Neural progenitor cell (in vitro differentiated cells): ENCODE measurements around the gene ELOVL2. TPM values are rescaled to one million over a fixed set of nuclear protein-coding genes. Genes with fewer than 3 reads are reported as not detected.

Experiments
- DNase-seq: peaks from one replicate; pipeline ENCODE4 v3.0.0-alpha.2; 2016; ENCODE audit warnings: low spot score
- H2AFZ ChIP-seq: fragments of 200-600 bp; sonication (generic); replicated peaks from 2 replicates; pipeline ENCODE4 v1.6.1; 2016; ENCODE audit warnings: antibody characterized with exemption
- H3F3A ChIP-seq: fragments of 200-600 bp; sonication (generic); 2 replicates; pipeline ENCODE4 v1.6.1; 2016; ENCODE audit warnings: antibody characterized with exemption, low read depth
- H3K27ac ChIP-seq: fragments of 200-600 bp; sonication (generic); 2 replicates; pipeline ENCODE4 v1.5.1; 2016; ENCODE audit warnings: mild to moderate bottlenecking
- H3K27me3 ChIP-seq: fragments of 200-600 bp; sonication (generic); 2 replicates; pipeline ENCODE4 v1.6.1; 2016; ENCODE audit warnings: mild to moderate bottlenecking, moderate library complexity
- H3K36me3 ChIP-seq: fragments of 200-600 bp; sonication (generic); 2 replicates; pipeline ENCODE4 v1.5.1; 2016
- H3K4me1 ChIP-seq: fragments of 200-600 bp; sonication (generic); 2 replicates; pipeline ENCODE4 v1.6.1; 2016; ENCODE audit warnings: mixed run types
- H3K4me2 ChIP-seq: fragments of 200-600 bp; sonication (generic); 2 replicates; pipeline ENCODE4 v1.6.1; 2016
- H3K4me3 ChIP-seq: fragments of 200-600 bp; sonication (generic); 2 replicates; pipeline ENCODE4 v1.5.1; 2016
- H3K79me2 ChIP-seq: fragments of 200-600 bp; sonication (generic); 2 replicates; pipeline ENCODE4 v1.6.1; 2016; ENCODE audit warnings: low read depth
- H3K9ac ChIP-seq: fragments of 200-600 bp; sonication (generic); 2 replicates; pipeline ENCODE4 v1.6.1; 2016
- H3K9me3 ChIP-seq: fragments of 200-600 bp; sonication (generic); 2 replicates; pipeline ENCODE4 v1.5.1; 2016; ENCODE audit warnings: low read depth
- H4K20me1 ChIP-seq: fragments of 200-600 bp; sonication (generic); 2 replicates; pipeline ENCODE4 v1.6.1; 2016; ENCODE audit warnings: low read depth
- H3K27ac Mint-ChIP-seq: 3 replicates; pipeline ENCODE4 v1.8.0; 2021; ENCODE audit warnings: mixed read lengths
- H3K27me3 Mint-ChIP-seq: 2 replicates; pipeline ENCODE4 v1.8.0; 2022; ENCODE audit warnings: low read depth, mild to moderate bottlenecking, inconsistent platforms, moderate library complexity, mixed read lengths; ENCODE audit not compliant: insufficient read depth
- H3K36me3 Mint-ChIP-seq: 3 replicates; pipeline ENCODE4 v1.8.0; 2021; ENCODE audit warnings: mixed read lengths
- H3K4me1 Mint-ChIP-seq: 3 replicates; pipeline ENCODE4 v1.8.0; 2021; ENCODE audit warnings: mixed read lengths
- H3K4me3 Mint-ChIP-seq: 3 replicates; pipeline ENCODE4 v1.8.0; 2021; ENCODE audit warnings: mild to moderate bottlenecking, moderate library complexity, mixed read lengths
- H3K9me3 Mint-ChIP-seq: 3 replicates; pipeline ENCODE4 v1.8.0; 2020; ENCODE audit warnings: mixed read lengths
- CTCF ChIP-seq: fragments of 200-600 bp; sonication (generic); IDR thresholded peaks from 2 replicates; pipeline ENCODE4 v1.5.1; 2017; ENCODE audit warnings: antibody characterized with exemption, mild to moderate bottlenecking
- EZH2 ChIP-seq: fragments of 200-600 bp; sonication (generic); IDR thresholded peaks from 2 replicates; pipeline ENCODE4 v1.6.1; 2017; ENCODE audit warnings: antibody characterized with exemption, mild to moderate bottlenecking, moderate library complexity
- EZH2phosphoT487 ChIP-seq: fragments of 200-600 bp; sonication (generic); IDR thresholded peaks from 2 replicates; pipeline ENCODE4 v1.6.1; 2017; ENCODE audit warnings: antibody characterized with exemption
- total RNA-seq: library from RNA; depleted of rRNA; stranded (reverse); fragments of >200 nt; gene quantifications from 2 replicates; pipeline ENCODE4 v1.2.3, GENCODE V29; 2015; ENCODE audit warnings: low replicate concordance

The ELOVL2 gene
- total RNA-seq, 1 donor from 2014 or later = 9.1 TPM

DNA sequence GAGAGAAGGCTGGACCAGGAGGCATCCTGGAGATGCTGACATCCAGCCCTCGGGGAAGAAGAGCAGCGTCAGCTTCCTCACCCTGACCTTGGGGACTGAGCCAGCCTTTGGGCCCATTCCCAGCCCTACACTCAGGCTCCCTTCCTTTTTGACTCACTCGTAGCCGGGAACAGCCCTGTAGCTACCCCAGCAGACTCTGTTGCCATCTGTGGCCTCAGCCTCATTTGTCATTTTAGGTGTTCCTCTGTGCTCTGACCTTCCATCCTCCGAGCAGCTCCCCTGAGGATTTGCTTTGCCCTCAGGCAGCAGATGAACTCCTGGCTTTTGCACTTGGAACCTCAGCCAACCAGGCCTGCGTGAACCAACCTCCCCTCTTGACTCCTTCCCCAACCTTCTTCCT, 67.5 kb downstream of the ELOVL2 start:
- Histone ChIP-seq H3F3A (peaks cover 3% of the 10 kb centered on the region), H3K9ac (no peak overlapping the region), H3K27me3 (no peaks in the 10 kb centered on the region), H3K36me3 (no peaks in the 10 kb centered on the region), H3K4me2 (no peak overlapping the region), H3K79me2 (no peaks in the 10 kb centered on the region), H4K20me1 (no peaks in the 10 kb centered on the region), H3K4me1 (peaks cover 12% of the 10 kb centered on the region), H3K9me3 (no peaks in the 10 kb centered on the region), H3K4me3 (no peak overlapping the region), H3K27ac (no peak overlapping the region), H2AFZ (no peak overlapping the region)
- Mint-ChIP-seq H3K4me3 (no peak overlapping the region), H3K9me3 (no peaks in the 10 kb centered on the region), H3K36me3 (peaks cover 1% of the 10 kb centered on the region), H3K27ac (no peak overlapping the region), H3K4me1 (peaks cover 2% of the 10 kb centered on the region), H3K27me3 (peaks cover 2% of the 10 kb centered on the region)
- TF ChIP-seq EZH2phosphoT487 (no peak), EZH2 (no peak), CTCF (no peak)
- no peak for DNase-seq

DNA sequence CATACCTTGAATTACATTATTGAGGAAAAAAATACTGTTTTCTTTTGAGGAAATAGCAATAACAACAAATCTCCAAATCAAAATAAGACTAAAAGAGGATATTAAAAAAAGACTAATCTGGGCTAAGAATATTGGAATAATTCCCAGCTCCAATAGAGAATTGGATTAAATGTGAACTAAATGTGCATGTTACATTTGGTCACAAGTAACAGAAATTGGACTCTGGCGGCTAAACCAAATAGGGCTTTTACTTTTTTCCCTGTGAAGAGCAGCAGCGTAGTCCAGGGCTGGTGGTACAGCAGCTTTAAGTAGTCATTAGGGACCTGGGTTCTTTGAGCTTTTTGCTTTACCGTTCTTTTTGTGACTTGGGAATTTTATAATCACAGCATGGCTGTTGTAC, 71.9 kb downstream of the ELOVL2 start:
- Histone ChIP-seq H3K27me3 (no peaks in the 10 kb centered on the region), H3K4me2 (no peak overlapping the region), H3K79me2 (no peaks in the 10 kb centered on the region), H4K20me1 (no peaks in the 10 kb centered on the region), H3F3A (no peaks in the 10 kb centered on the region), H3K9ac (no peak overlapping the region), H3K4me1 (no peaks in the 10 kb centered on the region), H3K9me3 (no peaks in the 10 kb centered on the region), H3K36me3 (no peaks in the 10 kb centered on the region), H2AFZ (no peak overlapping the region), H3K4me3 (no peak overlapping the region), H3K27ac (no peak overlapping the region)
- H3K36me3 Mint-ChIP-seq = peaks cover 3% of the 10 kb centered on the region
- H3K9me3 Mint-ChIP-seq = peaks cover 4% of the 10 kb centered on the region
- H3K27ac Mint-ChIP-seq = no peak overlapping the region
- H3K4me1 Mint-ChIP-seq = no peaks in the 10 kb centered on the region
- TF ChIP-seq CTCF = no peak
- TF ChIP-seq EZH2phosphoT487 = no peak
- TF ChIP-seq EZH2 = no peak
- H3K27me3 Mint-ChIP-seq = peaks cover 2% of the 10 kb centered on the region
- no peak overlapping the region for H3K4me3 Mint-ChIP-seq
- no peak for DNase-seq

GRCh38 chr6:10970731-10971130, 73.4 kb downstream of the ELOVL2 start:
- Mint-ChIP-seq H3K36me3 (peaks cover 3% of the 10 kb centered on the region), H3K9me3 (peaks cover 10% of the 10 kb centered on the region), H3K4me3 (no peak overlapping the region), H3K4me1 (no peaks in the 10 kb centered on the region), H3K27ac (no peak overlapping the region), H3K27me3 (no peaks in the 10 kb centered on the region)
- H3F3A ChIP-seq = no peaks in the 10 kb centered on the region
- H3K27me3 ChIP-seq = no peaks in the 10 kb centered on the region
- peaks cover 9% of the 10 kb centered on the region for H3K9me3 ChIP-seq
- H3K27ac ChIP-seq = no peak overlapping the region
- no peaks in the 10 kb centered on the region for H3K79me2 ChIP-seq
- no peak for DNase-seq
- H2AFZ ChIP-seq = no peak overlapping the region
- no peak overlapping the region for H3K4me3 ChIP-seq
- H3K4me1 ChIP-seq = no peaks in the 10 kb centered on the region
- H3K36me3 ChIP-seq = peaks cover 4% of the 10 kb centered on the region
- H3K4me2 ChIP-seq = no peak overlapping the region
- TF ChIP-seq EZH2 (no peak), EZH2phosphoT487 (no peak), CTCF (no peak)
- no peak overlapping the region for H3K9ac ChIP-seq
- H4K20me1 ChIP-seq = no peaks in the 10 kb centered on the region

GRCh38 chr6:10968776-10969175, 75.3 kb downstream of the ELOVL2 start:
- Mint-ChIP-seq H3K4me1 (no peaks in the 10 kb centered on the region), H3K9me3 (peaks cover 17% of the 10 kb centered on the region), H3K27me3 (no peaks in the 10 kb centered on the region), H3K27ac (no peak overlapping the region), H3K4me3 (no peak overlapping the region), H3K36me3 (peaks cover 10% of the 10 kb centered on the region)
- H3K4me1 ChIP-seq = no peaks in the 10 kb centered on the region
- H4K20me1 ChIP-seq = no peaks in the 10 kb centered on the region
- H2AFZ ChIP-seq = no peak overlapping the region
- no peak overlapping the region for H3K4me3 ChIP-seq
- no peak overlapping the region for H3K27ac ChIP-seq
- TF ChIP-seq EZH2phosphoT487 (no peak), CTCF (no peak), EZH2 (no peak)
- H3K9ac ChIP-seq = no peak overlapping the region
- H3F3A ChIP-seq = no peaks in the 10 kb centered on the region
- H3K79me2 ChIP-seq = no peaks in the 10 kb centered on the region
- no peaks in the 10 kb centered on the region for H3K27me3 ChIP-seq
- DNase-seq = no peak
- H3K36me3 ChIP-seq = peaks cover 4% of the 10 kb centered on the region
- H3K4me2 ChIP-seq = no peak overlapping the region
- H3K9me3 ChIP-seq = peaks cover 9% of the 10 kb centered on the region
